HFF-Myc (cell line): Measurements from ENCODE around the gene TM4SF20.

Experiments
- DNase-seq: peaks from one replicate; pipeline ENCODE4 v3.0.0-alpha.2; 2011; ENCODE audit warnings: low read depth; ENCODE audit errors: extremely low read depth
- H3K4me3 ChIP-seq: replicated peaks from 2 replicates; pipeline ENCODE4 v1.5.1; 2011; ENCODE audit warnings: low read depth, mild to moderate bottlenecking, control low read depth, low read length
- CTCF ChIP-seq: IDR thresholded peaks from 2 replicates; pipeline ENCODE4 v1.5.1; 2012; ENCODE audit warnings: mild to moderate bottlenecking, low read depth, low read length, control low read depth; ENCODE audit errors: missing control alignments

The TM4SF20 gene

DNA sequence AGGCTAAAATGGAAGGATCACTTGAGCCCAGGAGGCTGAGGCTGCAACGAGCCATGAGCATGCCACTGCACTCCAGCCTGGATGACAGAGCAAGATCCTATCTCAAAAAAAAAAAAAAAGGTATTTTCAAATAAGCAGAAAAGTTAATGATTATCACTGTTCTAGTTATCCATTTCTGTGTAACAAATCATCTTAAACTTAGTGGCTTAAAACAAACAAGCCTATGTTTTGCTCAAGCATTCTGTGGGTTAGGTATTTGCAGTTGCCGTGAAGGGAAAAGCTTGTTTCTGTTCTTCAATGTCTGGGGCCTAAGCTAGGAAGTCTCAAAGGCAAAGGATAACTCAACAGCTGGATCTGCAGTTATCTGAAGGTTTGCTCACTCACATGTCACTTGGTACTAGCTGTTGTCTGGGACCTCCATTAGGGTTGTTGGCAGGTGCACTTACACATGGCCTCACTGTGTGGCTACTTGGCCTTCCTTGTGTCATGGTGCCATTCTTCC, 40.0 kb downstream of the TM4SF20 start:
- TF ChIP-seq CTCF = no peak
- DNase-seq = no peak
- no peak overlapping the region for H3K4me3 ChIP-seq

- no peak overlapping the region for H3K4me3 ChIP-seq
- TF ChIP-seq CTCF = no peak
- DNase-seq = no peak
Measured at GRCh38 chr2:227337442-227337841, 41.7 kb downstream of the TM4SF20 start.

- H3K4me3 ChIP-seq = no peak overlapping the region
- DNase-seq = no peak
- no peak for TF ChIP-seq CTCF
Measured at GRCh38 chr2:227335713-227336112, 43.4 kb downstream of the TM4SF20 start.

DNA sequence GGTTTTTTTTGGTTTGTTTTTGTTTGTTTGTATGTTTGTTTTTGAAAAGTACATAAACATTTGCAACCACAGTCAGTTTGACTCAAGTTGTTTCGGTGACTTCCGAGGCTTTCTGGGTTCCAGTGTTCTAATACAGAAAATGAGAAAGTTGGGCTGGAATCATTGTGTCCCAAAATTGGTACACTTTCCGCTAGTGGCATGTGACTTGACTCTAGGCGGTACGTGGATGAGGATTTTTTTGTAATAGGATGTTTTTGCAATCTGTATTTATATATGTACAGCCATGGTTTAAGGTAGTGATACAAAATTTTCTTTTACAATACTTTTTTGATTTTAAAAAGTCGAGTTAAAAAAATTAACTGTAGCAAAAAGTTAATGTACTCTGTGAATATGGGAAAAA, 52.3 kb downstream of the TM4SF20 start:
- no peak for DNase-seq
- TF ChIP-seq CTCF = no peak
- peak overlapping the region; percentile 87 for H3K4me3 ChIP-seq

DNA sequence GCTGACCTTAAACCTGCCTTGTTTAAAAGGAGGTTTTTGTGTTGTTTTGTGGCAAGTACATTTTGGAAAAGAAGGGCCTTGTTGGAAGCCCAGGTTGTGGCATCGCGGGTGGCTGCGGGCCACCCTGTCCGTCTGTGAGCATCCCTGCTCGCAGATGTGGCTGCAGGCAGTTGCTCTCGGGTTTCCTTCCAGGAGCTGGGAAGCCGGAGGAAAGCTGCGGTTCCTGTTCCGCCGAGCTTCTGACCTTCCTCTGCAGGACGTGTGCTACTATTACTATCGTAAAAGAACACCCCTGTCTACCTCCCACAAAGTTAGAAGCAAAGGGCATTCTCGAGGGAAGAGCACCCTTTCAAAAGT, 53.3 kb downstream of the TM4SF20 start:
- TF ChIP-seq CTCF = peak; percentile 4
- peak; percentile 6 for DNase-seq
- H3K4me3 ChIP-seq = peak overlapping the region; percentile 87

GRCh38 chr2:227324995-227325838, 53.9 kb downstream of the TM4SF20 start, which contains the start of gene MFF:
MFF (plus strand) TSS chr2:227325251; CDS start chr2:227330666, 5,415 bp downstream.
- peak within 1 kb of the TSS; percentile 87 for H3K4me3 ChIP-seq
- peak; percentile 73 for DNase-seq
- TF ChIP-seq CTCF = no peak
